SU-DHL-6 (cell line): Measurements from ENCODE around the gene PKNOX2.

ENCODE experiments used
- EZH2phosphoT487 ChIP-seq: fragments of 200-600 bp; sonication (generic), shearing (Covaris generic); conservative IDR thresholded peaks from 2 replicates; pipeline ENCODE4 v1.6.1; 2018; ENCODE audit warnings: mild to moderate bottlenecking, antibody characterized with exemption, low read length, moderate library complexity, mixed read lengths
- TF ChIP-seq, protein P1 (sequence below): fragments of 200-600 bp; sonication (generic); IDR thresholded peaks from one replicate; pipeline ENCODE4 v1.5.1; 2017; ENCODE audit warnings: antibody characterized with exemption, mild to moderate bottlenecking, low read length, moderate library complexity; ENCODE audit not compliant: insufficient read depth, poor library complexity, severe bottlenecking

DNA sequence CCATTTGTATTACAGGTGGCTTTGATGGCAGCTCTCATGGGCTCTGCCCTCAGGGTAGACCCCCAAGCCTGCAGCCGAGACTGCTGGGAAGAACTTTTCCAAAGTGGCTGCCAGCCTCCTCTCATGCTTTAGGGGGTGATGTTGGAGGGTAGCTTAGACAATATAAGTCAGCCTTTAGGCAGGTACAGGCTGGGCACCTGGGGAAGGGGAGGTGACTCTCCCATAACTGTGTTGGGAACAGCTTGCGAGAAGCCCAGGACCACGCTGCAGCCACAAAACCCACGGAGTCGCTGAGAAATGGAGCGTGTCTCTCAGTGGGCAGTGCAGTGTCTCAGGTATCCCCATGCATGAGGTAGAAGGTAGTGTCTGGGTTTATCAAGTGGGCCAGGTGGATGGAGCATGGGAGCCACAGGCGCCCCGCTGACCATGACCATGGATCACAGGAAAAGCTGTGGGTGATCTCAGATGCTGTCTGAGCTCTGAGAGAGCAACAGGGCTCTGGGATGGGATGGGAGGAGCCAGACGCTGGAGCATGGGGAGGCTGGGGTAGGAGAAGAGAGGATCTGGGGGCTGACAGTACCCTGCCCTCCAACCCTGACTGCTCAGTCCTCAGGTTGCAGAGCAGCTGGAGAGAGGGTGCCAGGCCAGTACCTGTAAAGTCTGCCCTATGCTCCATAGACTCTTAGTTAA is 216.3 kb downstream of the PKNOX2 start:
- TF ChIP-seq, protein P1, sequence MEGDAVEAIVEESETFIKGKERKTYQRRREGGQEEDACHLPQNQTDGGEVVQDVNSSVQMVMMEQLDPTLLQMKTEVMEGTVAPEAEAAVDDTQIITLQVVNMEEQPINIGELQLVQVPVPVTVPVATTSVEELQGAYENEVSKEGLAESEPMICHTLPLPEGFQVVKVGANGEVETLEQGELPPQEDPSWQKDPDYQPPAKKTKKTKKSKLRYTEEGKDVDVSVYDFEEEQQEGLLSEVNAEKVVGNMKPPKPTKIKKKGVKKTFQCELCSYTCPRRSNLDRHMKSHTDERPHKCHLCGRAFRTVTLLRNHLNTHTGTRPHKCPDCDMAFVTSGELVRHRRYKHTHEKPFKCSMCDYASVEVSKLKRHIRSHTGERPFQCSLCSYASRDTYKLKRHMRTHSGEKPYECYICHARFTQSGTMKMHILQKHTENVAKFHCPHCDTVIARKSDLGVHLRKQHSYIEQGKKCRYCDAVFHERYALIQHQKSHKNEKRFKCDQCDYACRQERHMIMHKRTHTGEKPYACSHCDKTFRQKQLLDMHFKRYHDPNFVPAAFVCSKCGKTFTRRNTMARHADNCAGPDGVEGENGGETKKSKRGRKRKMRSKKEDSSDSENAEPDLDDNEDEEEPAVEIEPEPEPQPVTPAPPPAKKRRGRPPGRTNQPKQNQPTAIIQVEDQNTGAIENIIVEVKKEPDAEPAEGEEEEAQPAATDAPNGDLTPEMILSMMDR: no peak
- no peak for TF ChIP-seq EZH2phosphoT487
